ENCODE data around the gene GFER. TPM values are rescaled to one million over a fixed set of nuclear protein-coding genes. Genes with fewer than 3 reads are reported as not detected.

The GFER gene
- total and polyA plus RNA-seq, 2 of the 8 experiments (the other 6 are each of a cell fraction or from before 2014, with no cell fraction given) = 17.7 to 37.9 TPM

DNA sequence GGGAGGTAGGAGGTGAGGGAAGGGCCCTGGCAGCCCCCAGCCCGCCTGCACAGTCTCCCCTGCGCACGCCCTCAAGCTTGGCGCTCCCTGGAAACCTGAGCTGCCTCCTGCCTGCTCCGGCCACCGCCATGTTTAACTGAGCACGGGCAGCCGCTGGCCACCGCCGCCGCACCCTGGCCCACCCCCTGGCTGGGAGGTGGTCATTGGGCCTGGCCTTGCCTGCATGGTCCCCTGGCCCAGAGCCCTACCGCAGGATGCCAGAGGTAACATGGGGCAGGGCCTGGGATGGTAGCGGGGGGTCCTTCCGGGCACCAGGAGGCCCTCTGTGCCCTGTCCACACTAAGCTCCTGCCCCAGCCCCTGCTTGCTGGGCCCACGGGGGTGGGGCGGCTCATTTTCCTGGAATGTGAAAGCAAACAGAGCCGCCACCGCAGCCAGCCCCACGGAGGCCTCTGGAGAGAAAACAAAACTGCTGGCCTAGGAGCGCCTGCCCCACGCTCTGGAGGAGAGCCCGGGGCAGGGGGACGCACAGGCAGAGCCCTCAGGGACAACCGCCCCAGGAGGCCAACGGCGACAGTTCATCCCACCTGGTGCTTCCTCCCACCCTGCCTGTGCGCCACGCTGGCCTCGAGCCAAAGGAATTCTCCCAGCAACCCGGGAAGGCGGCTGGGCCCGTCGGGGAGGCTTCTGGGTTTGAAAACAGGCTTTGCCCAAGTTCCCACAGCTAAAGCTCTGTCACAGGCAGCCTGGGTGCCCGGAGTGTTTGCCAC, 51.6 kb downstream of the GFER start (continued):
- TF ChIP-seq, protein P1, sequence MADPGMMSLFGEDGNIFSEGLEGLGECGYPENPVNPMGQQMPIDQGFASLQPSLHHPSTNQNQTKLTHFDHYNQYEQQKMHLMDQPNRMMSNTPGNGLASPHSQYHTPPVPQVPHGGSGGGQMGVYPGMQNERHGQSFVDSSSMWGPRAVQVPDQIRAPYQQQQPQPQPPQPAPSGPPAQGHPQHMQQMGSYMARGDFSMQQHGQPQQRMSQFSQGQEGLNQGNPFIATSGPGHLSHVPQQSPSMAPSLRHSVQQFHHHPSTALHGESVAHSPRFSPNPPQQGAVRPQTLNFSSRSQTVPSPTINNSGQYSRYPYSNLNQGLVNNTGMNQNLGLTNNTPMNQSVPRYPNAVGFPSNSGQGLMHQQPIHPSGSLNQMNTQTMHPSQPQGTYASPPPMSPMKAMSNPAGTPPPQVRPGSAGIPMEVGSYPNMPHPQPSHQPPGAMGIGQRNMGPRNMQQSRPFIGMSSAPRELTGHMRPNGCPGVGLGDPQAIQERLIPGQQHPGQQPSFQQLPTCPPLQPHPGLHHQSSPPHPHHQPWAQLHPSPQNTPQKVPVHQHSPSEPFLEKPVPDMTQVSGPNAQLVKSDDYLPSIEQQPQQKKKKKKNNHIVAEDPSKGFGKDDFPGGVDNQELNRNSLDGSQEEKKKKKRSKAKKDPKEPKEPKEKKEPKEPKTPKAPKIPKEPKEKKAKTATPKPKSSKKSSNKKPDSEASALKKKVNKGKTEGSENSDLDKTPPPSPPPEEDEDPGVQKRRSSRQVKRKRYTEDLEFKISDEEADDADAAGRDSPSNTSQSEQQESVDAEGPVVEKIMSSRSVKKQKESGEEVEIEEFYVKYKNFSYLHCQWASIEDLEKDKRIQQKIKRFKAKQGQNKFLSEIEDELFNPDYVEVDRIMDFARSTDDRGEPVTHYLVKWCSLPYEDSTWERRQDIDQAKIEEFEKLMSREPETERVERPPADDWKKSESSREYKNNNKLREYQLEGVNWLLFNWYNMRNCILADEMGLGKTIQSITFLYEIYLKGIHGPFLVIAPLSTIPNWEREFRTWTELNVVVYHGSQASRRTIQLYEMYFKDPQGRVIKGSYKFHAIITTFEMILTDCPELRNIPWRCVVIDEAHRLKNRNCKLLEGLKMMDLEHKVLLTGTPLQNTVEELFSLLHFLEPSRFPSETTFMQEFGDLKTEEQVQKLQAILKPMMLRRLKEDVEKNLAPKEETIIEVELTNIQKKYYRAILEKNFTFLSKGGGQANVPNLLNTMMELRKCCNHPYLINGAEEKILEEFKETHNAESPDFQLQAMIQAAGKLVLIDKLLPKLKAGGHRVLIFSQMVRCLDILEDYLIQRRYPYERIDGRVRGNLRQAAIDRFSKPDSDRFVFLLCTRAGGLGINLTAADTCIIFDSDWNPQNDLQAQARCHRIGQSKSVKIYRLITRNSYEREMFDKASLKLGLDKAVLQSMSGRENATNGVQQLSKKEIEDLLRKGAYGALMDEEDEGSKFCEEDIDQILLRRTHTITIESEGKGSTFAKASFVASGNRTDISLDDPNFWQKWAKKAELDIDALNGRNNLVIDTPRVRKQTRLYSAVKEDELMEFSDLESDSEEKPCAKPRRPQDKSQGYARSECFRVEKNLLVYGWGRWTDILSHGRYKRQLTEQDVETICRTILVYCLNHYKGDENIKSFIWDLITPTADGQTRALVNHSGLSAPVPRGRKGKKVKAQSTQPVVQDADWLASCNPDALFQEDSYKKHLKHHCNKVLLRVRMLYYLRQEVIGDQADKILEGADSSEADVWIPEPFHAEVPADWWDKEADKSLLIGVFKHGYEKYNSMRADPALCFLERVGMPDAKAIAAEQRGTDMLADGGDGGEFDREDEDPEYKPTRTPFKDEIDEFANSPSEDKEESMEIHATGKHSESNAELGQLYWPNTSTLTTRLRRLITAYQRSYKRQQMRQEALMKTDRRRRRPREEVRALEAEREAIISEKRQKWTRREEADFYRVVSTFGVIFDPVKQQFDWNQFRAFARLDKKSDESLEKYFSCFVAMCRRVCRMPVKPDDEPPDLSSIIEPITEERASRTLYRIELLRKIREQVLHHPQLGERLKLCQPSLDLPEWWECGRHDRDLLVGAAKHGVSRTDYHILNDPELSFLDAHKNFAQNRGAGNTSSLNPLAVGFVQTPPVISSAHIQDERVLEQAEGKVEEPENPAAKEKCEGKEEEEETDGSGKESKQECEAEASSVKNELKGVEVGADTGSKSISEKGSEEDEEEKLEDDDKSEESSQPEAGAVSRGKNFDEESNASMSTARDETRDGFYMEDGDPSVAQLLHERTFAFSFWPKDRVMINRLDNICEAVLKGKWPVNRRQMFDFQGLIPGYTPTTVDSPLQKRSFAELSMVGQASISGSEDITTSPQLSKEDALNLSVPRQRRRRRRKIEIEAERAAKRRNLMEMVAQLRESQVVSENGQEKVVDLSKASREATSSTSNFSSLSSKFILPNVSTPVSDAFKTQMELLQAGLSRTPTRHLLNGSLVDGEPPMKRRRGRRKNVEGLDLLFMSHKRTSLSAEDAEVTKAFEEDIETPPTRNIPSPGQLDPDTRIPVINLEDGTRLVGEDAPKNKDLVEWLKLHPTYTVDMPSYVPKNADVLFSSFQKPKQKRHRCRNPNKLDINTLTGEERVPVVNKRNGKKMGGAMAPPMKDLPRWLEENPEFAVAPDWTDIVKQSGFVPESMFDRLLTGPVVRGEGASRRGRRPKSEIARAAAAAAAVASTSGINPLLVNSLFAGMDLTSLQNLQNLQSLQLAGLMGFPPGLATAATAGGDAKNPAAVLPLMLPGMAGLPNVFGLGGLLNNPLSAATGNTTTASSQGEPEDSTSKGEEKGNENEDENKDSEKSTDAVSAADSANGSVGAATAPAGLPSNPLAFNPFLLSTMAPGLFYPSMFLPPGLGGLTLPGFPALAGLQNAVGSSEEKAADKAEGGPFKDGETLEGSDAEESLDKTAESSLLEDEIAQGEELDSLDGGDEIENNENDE (IDR thresholded peaks at IDR 0.05; ENCODE audit: insufficient replicate concordance, low read length) = no peak
- no peak for TF ChIP-seq BCL11A (IDR thresholded peaks at IDR 0.05; ENCODE audit: low read depth in 2 of 2, low read length in 2 of 2)
- TF ChIP-seq CREB1 (IDR thresholded peaks at IDR 0.05) = no peak
- no peak for TF ChIP-seq GABPA (IDR thresholded peaks at IDR 0.05; ENCODE audit: borderline replicate concordance, insufficient read depth, low read length)
- TF ChIP-seq NANOG (IDR thresholded peaks at IDR 0.05; ENCODE audit: insufficient read depth, low read depth, low read length, poor library complexity, severe bottlenecking) = no peak
- no peak for TF ChIP-seq BACH1 (IDR thresholded peaks at IDR 0.05; ENCODE audit: low read length)
- no peak for TF ChIP-seq TAF1 (IDR thresholded peaks at IDR 0.05; ENCODE audit: low read depth, low read length)
- no peak for TF ChIP-seq BRCA1 (IDR thresholded peaks at IDR 0.05; ENCODE audit: low read depth, low read length)
